ENCODE results near the gene C10orf90.

The C10orf90 gene

DNA sequence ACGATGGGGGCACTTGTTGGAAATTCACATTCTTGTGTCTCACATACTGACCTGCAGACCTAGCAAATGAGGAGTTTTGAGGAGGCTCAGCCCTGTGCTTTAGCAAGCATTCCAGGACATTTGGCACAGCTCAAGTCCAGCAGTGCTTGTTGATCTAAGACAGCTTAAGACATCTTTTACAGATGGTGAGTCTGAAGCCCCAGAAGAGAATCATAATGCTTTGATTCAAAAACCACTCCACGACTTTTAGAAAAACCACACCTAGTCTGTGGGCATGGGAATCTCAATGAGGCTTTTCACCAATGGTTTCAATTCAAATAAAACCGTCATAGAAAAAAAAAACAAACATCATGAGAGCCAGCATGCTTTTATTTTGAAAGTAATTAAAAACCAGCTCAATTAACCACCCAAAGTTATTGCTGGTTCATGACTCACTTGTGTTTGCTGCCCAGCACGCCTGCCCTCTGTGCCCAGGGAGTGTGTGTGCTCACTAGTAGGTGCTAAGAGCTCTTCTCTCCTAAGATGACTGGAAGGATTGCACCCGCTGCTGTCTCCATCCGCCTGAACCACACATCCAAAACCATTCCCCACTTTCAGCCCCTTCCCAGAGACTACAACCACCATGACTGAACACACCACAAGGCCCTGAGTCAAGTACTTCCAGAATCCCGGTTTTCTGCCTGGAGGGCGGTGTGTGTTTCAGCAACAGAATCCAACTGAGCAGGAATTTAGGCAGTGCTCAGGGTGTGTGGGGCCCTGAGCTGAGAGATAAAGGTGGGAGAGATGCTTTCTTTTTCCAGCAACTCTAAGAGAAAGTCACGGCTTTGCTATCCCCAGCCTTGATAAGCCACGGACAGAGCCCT is 152.0 kb downstream of the C10orf90 start:
- no peaks in the 10 kb centered on the region for H3K27me3 ChIP-seq (ENCODE audit: insufficient read depth, poor library complexity, severe bottlenecking)
- no peak for DNase-seq (ENCODE audit: low read depth in 1 of 2, low spot score in 1 of 2)
- TF ChIP-seq GABPA (IDR thresholded peaks at IDR 0.05; ENCODE audit: low read depth) (no peak), SPI1 (IDR thresholded peaks at IDR 0.05; ENCODE audit: borderline replicate concordance, low read depth) (no peak)
- TF ChIP-seq, protein P1, sequence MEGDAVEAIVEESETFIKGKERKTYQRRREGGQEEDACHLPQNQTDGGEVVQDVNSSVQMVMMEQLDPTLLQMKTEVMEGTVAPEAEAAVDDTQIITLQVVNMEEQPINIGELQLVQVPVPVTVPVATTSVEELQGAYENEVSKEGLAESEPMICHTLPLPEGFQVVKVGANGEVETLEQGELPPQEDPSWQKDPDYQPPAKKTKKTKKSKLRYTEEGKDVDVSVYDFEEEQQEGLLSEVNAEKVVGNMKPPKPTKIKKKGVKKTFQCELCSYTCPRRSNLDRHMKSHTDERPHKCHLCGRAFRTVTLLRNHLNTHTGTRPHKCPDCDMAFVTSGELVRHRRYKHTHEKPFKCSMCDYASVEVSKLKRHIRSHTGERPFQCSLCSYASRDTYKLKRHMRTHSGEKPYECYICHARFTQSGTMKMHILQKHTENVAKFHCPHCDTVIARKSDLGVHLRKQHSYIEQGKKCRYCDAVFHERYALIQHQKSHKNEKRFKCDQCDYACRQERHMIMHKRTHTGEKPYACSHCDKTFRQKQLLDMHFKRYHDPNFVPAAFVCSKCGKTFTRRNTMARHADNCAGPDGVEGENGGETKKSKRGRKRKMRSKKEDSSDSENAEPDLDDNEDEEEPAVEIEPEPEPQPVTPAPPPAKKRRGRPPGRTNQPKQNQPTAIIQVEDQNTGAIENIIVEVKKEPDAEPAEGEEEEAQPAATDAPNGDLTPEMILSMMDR (IDR thresholded peaks at IDR 0.05; ENCODE audit: insufficient read depth, low read length): no peak
- no peak overlapping the region for H3K4me3 ChIP-seq (replicated peaks; ENCODE audit: insufficient read depth, low read length)
- H3K27ac ChIP-seq (replicated peaks): no peak overlapping the region

DNA sequence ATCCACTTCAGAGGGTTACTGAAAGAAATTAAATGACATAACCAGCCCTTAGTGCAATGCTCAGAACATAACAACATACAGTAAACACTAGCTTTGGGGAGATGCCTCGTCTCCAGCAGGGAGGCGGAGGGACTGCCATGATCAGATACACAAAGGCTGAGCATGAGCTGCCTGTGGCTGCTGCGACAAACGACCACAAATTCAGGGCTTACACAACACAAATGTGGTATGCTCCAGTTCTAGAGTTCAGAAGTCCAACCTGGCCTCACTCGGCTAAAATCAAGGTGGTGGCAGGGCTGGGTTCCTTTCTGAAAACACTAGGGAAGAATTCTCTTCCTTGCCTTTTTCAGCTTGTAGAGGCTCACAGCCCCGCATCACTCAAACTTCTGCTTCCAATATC is 154.0 kb downstream of the C10orf90 start:
- H3K27me3 ChIP-seq (ENCODE audit: insufficient read depth, poor library complexity, severe bottlenecking): no peaks in the 10 kb centered on the region
- no peak overlapping the region for H3K27ac ChIP-seq (replicated peaks)
- DNase-seq (ENCODE audit: low read depth in 1 of 2, low spot score in 1 of 2): no peak
- TF ChIP-seq SPI1 (IDR thresholded peaks at IDR 0.05; ENCODE audit: borderline replicate concordance, low read depth) (no peak), GABPA (IDR thresholded peaks at IDR 0.05; ENCODE audit: low read depth) (no peak), POLR2AphosphoS5 (IDR thresholded peaks at IDR 0.05; ENCODE audit: low read depth) (no peak)
- TF ChIP-seq, protein P2, sequence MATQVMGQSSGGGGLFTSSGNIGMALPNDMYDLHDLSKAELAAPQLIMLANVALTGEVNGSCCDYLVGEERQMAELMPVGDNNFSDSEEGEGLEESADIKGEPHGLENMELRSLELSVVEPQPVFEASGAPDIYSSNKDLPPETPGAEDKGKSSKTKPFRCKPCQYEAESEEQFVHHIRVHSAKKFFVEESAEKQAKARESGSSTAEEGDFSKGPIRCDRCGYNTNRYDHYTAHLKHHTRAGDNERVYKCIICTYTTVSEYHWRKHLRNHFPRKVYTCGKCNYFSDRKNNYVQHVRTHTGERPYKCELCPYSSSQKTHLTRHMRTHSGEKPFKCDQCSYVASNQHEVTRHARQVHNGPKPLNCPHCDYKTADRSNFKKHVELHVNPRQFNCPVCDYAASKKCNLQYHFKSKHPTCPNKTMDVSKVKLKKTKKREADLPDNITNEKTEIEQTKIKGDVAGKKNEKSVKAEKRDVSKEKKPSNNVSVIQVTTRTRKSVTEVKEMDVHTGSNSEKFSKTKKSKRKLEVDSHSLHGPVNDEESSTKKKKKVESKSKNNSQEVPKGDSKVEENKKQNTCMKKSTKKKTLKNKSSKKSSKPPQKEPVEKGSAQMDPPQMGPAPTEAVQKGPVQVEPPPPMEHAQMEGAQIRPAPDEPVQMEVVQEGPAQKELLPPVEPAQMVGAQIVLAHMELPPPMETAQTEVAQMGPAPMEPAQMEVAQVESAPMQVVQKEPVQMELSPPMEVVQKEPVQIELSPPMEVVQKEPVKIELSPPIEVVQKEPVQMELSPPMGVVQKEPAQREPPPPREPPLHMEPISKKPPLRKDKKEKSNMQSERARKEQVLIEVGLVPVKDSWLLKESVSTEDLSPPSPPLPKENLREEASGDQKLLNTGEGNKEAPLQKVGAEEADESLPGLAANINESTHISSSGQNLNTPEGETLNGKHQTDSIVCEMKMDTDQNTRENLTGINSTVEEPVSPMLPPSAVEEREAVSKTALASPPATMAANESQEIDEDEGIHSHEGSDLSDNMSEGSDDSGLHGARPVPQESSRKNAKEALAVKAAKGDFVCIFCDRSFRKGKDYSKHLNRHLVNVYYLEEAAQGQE (IDR thresholded peaks at IDR 0.05; ENCODE audit: insufficient replicate concordance, low read depth): no peak
- TF ChIP-seq, protein P1 (IDR thresholded peaks at IDR 0.05; ENCODE audit: insufficient read depth, low read length): no peak
- H3K4me3 ChIP-seq (replicated peaks; ENCODE audit: insufficient read depth, low read length): no peak overlapping the region

DNA sequence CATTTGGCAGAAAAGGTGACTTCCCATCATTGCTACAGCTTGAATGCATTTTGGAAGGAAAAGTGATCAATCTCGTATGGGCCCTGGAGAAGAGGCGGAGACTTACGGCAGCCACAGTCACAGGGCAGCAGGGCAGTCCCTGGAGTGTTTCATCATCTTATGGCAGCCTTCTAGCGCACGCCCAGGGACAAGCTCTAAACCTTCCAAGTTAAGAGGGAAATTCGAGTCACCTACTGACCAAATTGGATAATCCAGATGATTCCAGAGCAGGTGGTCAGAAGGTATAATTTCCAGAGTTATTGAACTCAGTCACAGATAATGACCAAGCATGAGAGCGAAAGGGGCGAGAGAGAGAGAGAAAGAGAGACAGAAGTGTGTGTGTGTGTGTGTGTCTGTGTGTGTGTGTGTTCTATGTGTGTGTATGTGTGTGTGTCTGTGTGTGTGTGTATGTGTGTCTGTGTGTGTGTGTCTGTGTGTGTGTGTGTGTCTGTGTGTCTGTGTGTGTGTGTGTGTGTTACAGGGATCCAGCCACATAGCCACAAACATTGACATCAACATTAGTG is 158.5 kb downstream of the C10orf90 start:
- H3K27ac ChIP-seq (replicated peaks): no peak overlapping the region
- no peak for DNase-seq (ENCODE audit: low read depth in 1 of 2, low spot score in 1 of 2)
- TF ChIP-seq GABPA (IDR thresholded peaks at IDR 0.05; ENCODE audit: low read depth): no peak
- TF ChIP-seq POLR2AphosphoS5 (IDR thresholded peaks at IDR 0.05; ENCODE audit: low read depth): no peak
- TF ChIP-seq, protein P1 (IDR thresholded peaks at IDR 0.05; ENCODE audit: insufficient read depth, low read length): no peak
- TF ChIP-seq, protein P2 (IDR thresholded peaks at IDR 0.05; ENCODE audit: insufficient replicate concordance, low read depth): no peak
- TF ChIP-seq SPI1 (IDR thresholded peaks at IDR 0.05; ENCODE audit: borderline replicate concordance, low read depth): no peak
- no peak overlapping the region for H3K4me3 ChIP-seq (replicated peaks; ENCODE audit: insufficient read depth, low read length)
- H3K27me3 ChIP-seq (ENCODE audit: insufficient read depth, poor library complexity, severe bottlenecking): no peaks in the 10 kb centered on the region

Measured in HL-60 (cell line).